ENCODE measurements around the gene TRIP12. TPM values are rescaled to one million over a fixed set of nuclear protein-coding genes. Genes with fewer than 3 reads are reported as not detected.

The TRIP12 gene
- 89.1 and 94.7 TPM in 2 replicates for total RNA-seq

DNA sequence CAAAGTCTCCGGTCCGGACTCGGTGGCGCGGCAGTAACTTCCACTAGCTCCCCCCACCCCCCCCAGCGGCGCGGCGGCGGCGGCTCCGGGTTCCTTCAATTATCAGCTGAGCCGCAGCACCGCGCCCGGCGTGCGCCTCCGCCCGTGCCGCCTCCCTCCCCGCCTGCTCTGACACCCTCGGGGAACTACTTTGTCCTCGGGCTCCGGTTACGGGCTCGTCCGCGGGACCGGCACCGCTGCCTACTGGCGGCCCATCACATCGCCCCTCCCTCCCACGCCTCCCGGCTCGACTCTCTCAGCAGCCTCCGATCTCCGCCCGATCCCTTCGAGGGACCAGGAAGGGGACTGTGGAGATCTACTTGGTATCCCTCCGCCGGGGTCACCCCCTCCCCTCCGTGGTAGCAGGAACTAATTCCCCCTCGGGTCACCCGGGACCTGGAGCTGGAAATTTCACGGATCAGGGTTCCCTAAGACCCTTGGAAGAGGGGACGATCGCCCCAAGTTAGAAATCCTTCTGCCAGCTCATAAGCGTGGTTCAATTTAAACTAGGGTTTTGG, at the start of gene TRIP12:
TSS of gene TRIP12 (minus strand) at position 118 of the 557 bp plus-strand sequence. CDS start 41,930 bp downstream, outside the sequence.

GRCh38 chr2:229922449-229923386, 909 bp upstream of the TRIP12 start, which contains the start of gene FBXO36:
TSS of gene FBXO36 (plus strand) at chr2:229922503. CDS start at chr2:229922514, 11 bp downstream.

DNA sequence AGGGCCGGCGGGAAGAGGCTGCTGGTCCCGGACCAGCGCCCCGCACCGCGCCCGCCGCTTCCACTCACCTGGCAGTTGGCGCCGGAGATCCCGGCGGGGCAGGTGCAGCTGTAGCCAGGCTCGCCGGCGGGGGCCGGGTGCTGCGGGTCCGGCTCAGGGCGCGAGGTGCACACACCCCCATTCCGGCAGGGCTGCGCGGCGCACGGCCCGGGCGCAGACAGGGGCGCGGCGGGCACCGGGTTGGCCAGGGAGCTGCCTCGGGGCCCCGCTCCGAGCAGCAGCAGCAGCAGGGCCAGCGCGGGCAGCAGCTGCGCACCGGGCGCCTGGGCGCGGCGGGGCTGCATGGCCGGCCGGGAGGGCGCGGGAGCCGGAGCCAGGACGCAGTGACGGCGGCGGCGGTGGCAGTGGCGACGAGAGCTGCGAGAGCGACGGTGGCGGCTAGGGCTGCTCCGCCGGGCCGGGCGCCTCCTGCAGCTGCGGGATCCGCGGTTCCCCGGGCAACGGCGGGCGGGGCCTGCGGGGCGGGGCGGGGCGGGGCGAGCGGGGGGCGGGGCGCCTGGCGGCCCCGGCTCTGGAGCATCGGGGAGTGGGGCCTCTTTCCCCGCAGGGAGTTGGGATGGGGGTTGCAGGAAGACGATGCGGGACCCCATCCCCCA, 207.6 kb downstream of the TRIP12 start, which contains the start of gene DNER:
TSS of gene DNER (minus strand) at position 476 of the 656 bp plus-strand sequence. CDS start at position 344, 132 bp downstream.

Other genes starting within 250 kb of the TRIP12 start
- gene DNER, start 207.5 kb downstream of the TRIP12 start, total RNA-seq = 0.63 and 0.65 TPM in 2 replicates
- 3.4 and 5.1 TPM in 2 replicates for gene FBXO36, start 494 bp upstream of the TRIP12 start, total RNA-seq
- gene SLC16A14, start 146.9 kb upstream of the TRIP12 start, total RNA-seq = 0.81 and 1.6 TPM in 2 replicates